HEK293 (cell line): Measurements from ENCODE around the gene ELAPOR1.

Experiments used
- CTCF ChIA-PET: fragments of 350-600 bp; formaldehyde crosslinking; extraction: SDS; loops from one replicate; lab custom pipeline; 2021; ENCODE audit warnings: antibody characterized with exemption; lab: Yijun Ruan, JAX
- POLR2A ChIA-PET: fragments of 300-600 bp; formaldehyde crosslinking; extraction: SDS; loops from one replicate; lab custom pipeline; 2020; ENCODE audit warnings: antibody characterized with exemption, inconsistent platforms; lab: Yijun Ruan, JAX
- H3K27ac ChIP-seq: fragments of 200-500 bp; sonication (Bioruptor generic); 2 replicates; pipeline ENCODE4 v1.5.1; 2014; ENCODE audit warnings: low read depth, low read length, control low read depth, inconsistent platforms; ENCODE audit errors: extremely low read depth
- H3K36me3 ChIP-seq, 2 experiments: fragments of 200-500 bp in 1 of 2; sonication (Bioruptor generic) in 1 of 2; 1 replicate in 1 of 2; 2 replicates in 1 of 2; pipeline ENCODE4 v1.5.1; 2014 to 2017; ENCODE audit warnings: inconsistent platforms in 2 of 2, low read length in 2 of 2; ENCODE audit not compliant: control insufficient read depth in 2 of 2, insufficient read depth in 1 of 2
- H3K4me1 ChIP-seq: fragments of 200-500 bp; sonication (Bioruptor generic); 2 replicates; pipeline ENCODE4 v1.5.1; 2014; ENCODE audit warnings: mild to moderate bottlenecking, low read length, inconsistent platforms; ENCODE audit not compliant: control insufficient read depth, insufficient read depth
- H3K4me3 ChIP-seq: 2 replicates; pipeline ENCODE4 v1.5.1; 2011; ENCODE audit warnings: low read depth, mild to moderate bottlenecking, control low read depth, low read length, moderate library complexity
- H3K9me3 ChIP-seq: fragments of 200-500 bp; sonication (Bioruptor generic); 2 replicates; pipeline ENCODE4 v1.5.1; 2014; ENCODE audit warnings: low read depth, low read length, inconsistent platforms; ENCODE audit not compliant: control insufficient read depth, insufficient read depth
- HOXC10 ChIP-seq: sonication (generic); formaldehyde crosslinking; IDR thresholded peaks from 2 replicates; pipeline ENCODE4 v1.8.1; 2023; ENCODE audit warnings: mild to moderate bottlenecking, missing genetic modification reagents
- HOXD13 ChIP-seq: sonication (generic); formaldehyde crosslinking; IDR thresholded peaks from 2 replicates; pipeline ENCODE4 v1.8.0; 2022; ENCODE audit warnings: missing genetic modification reagents, borderline replicate concordance
- KLF7 ChIP-seq: fragments of 450-650 bp; formaldehyde crosslinking; IDR thresholded peaks from 2 replicates; pipeline ENCODE4 v1.5.1; 2016; ENCODE audit warnings: missing biosample characterization, missing genetic modification characterization, borderline replicate concordance
- OVOL3 ChIP-seq: fragments of 450-650 bp; formaldehyde crosslinking; IDR thresholded peaks from 2 replicates; pipeline ENCODE4 v1.5.1; 2016; ENCODE audit warnings: missing biosample characterization, missing genetic modification characterization
- REPIN1 ChIP-seq: fragments of 450-650 bp; formaldehyde crosslinking; IDR thresholded peaks from 2 replicates; pipeline ENCODE4 v1.5.1; 2017; ENCODE audit warnings: missing biosample characterization, missing genetic modification characterization, low read depth
- SCRT2 ChIP-seq: fragments of 450-650 bp; formaldehyde crosslinking; IDR thresholded peaks from 2 replicates; pipeline ENCODE4 v1.5.1; 2016; ENCODE audit warnings: missing biosample characterization, missing genetic modification characterization
- SP2 ChIP-seq: fragments of 450-650 bp; formaldehyde crosslinking; IDR thresholded peaks from 2 replicates; pipeline ENCODE4 v1.5.1; 2016; ENCODE audit warnings: missing biosample characterization, missing genetic modification characterization
- ZFHX2 ChIP-seq: fragments of 450-650 bp; formaldehyde crosslinking; conservative IDR thresholded peaks from 2 replicates; pipeline ENCODE4 v1.5.1; 2016; ENCODE audit warnings: missing biosample characterization, missing genetic modification characterization
- ZFP37 ChIP-seq: fragments of 450-650 bp; formaldehyde crosslinking; IDR thresholded peaks from 2 replicates; pipeline ENCODE4 v1.5.1; 2016; ENCODE audit warnings: missing biosample characterization, missing genetic modification characterization
- ZNF114 ChIP-seq: fragments of 450-650 bp; formaldehyde crosslinking; IDR thresholded peaks from 2 replicates; pipeline ENCODE4 v1.5.0; 2017; ENCODE audit warnings: missing biosample characterization, missing genetic modification characterization
- ZNF121 ChIP-seq: fragments of 450-650 bp; formaldehyde crosslinking; IDR thresholded peaks from 2 replicates; pipeline ENCODE4 v1.5.1; 2016; ENCODE audit warnings: missing biosample characterization, missing genetic modification characterization
- ZNF184 ChIP-seq: fragments of 450-650 bp; IDR thresholded peaks from 2 replicates; pipeline ENCODE4 v1.5.1; 2018; ENCODE audit warnings: missing biosample characterization, mild to moderate bottlenecking, missing genetic modification characterization
- ZNF221 ChIP-seq: fragments of 450-650 bp; formaldehyde crosslinking; IDR thresholded peaks from 2 replicates; pipeline ENCODE4 v1.5.1; 2017; ENCODE audit warnings: missing biosample characterization, missing genetic modification characterization, borderline replicate concordance
- ZNF350 ChIP-seq: fragments of 450-650 bp; formaldehyde crosslinking; IDR thresholded peaks from 2 replicates; pipeline ENCODE4 v1.5.0; 2017; ENCODE audit warnings: missing biosample characterization, mild to moderate bottlenecking, missing genetic modification characterization
- ZNF362 ChIP-seq: fragments of 450-650 bp; formaldehyde crosslinking; IDR thresholded peaks from 2 replicates; pipeline ENCODE4 v1.5.1; 2016; ENCODE audit warnings: missing biosample characterization, missing genetic modification characterization
- ZNF394 ChIP-seq: fragments of 450-650 bp; formaldehyde crosslinking; IDR thresholded peaks from 2 replicates; pipeline ENCODE4 v1.5.1; 2016; ENCODE audit warnings: missing biosample characterization, missing genetic modification characterization, mild to moderate bottlenecking, moderate library complexity, borderline replicate concordance
- ZNF48 ChIP-seq: fragments of 450-650 bp; formaldehyde crosslinking; IDR thresholded peaks from 2 replicates; pipeline ENCODE4 v1.5.1; 2016; ENCODE audit warnings: missing biosample characterization, missing genetic modification characterization
- ZSCAN30 ChIP-seq: fragments of 450-650 bp; IDR thresholded peaks from 2 replicates; pipeline ENCODE4 v1.5.1; 2018; ENCODE audit warnings: missing biosample characterization, mild to moderate bottlenecking, missing genetic modification characterization, moderate library complexity
- TF ChIP-seq, protein P1 (sequence below): fragments of 450-650 bp; formaldehyde crosslinking; IDR thresholded peaks from 2 replicates; pipeline ENCODE4 v1.5.1; 2017; ENCODE audit warnings: missing biosample characterization, missing genetic modification characterization
- TF ChIP-seq, protein P2 (sequence below): fragments of 450-650 bp; formaldehyde crosslinking; IDR thresholded peaks from 2 replicates; pipeline ENCODE4 v1.5.1; 2017; ENCODE audit warnings: missing biosample characterization, missing genetic modification characterization
- TF ChIP-seq, protein P3 (sequence below): fragments of 450-650 bp; formaldehyde crosslinking; IDR thresholded peaks from 2 replicates; pipeline ENCODE4 v1.5.0; 2017; ENCODE audit warnings: missing biosample characterization, missing genetic modification characterization, borderline replicate concordance
- TF ChIP-seq, protein P4 (sequence below): fragments of 450-650 bp; formaldehyde crosslinking; IDR thresholded peaks from 2 replicates; pipeline ENCODE4 v1.5.1; 2017; ENCODE audit warnings: missing biosample characterization, missing genetic modification characterization

Gene ELAPOR1

DNA sequence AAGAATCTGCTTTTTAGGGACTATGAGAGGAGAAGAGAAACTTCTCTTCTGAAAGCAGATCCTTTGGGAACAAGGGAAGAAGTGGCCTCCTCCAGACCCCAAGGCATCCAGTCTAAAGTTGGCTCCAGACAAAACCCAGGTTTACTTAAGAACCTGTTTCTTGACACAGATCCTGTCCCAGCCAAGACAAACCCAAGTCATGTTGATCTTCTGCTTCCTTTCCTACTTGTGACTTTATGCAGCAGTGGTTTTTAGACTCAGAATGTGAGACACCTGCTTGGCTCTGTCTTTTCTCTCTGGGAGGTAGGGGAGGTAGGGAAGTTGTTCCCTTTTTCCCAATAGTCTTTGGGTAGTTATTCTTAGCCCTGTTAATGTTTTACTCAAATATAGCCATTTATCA is 38.3 kb downstream of the ELAPOR1 start:
- Histone ChIP-seq H3K36me3 (no peaks in the 10 kb centered on the region), H3K4me3 (no peak overlapping the region), H3K4me1 (no peaks in the 10 kb centered on the region), H3K9me3 (no peaks in the 10 kb centered on the region), H3K27ac (no peak overlapping the region)
- no peak for TF ChIP-seq ZFP37 (tag by site-specific recombination)
- no peak for TF ChIP-seq ZNF350
- TF ChIP-seq ZNF48 (tag by site-specific recombination) = no peak
- no peak for TF ChIP-seq REPIN1 (tag by site-specific recombination)
- TF ChIP-seq HOXC10 (CRISPR knock-in tag) = no peak
- TF ChIP-seq, protein P1, sequence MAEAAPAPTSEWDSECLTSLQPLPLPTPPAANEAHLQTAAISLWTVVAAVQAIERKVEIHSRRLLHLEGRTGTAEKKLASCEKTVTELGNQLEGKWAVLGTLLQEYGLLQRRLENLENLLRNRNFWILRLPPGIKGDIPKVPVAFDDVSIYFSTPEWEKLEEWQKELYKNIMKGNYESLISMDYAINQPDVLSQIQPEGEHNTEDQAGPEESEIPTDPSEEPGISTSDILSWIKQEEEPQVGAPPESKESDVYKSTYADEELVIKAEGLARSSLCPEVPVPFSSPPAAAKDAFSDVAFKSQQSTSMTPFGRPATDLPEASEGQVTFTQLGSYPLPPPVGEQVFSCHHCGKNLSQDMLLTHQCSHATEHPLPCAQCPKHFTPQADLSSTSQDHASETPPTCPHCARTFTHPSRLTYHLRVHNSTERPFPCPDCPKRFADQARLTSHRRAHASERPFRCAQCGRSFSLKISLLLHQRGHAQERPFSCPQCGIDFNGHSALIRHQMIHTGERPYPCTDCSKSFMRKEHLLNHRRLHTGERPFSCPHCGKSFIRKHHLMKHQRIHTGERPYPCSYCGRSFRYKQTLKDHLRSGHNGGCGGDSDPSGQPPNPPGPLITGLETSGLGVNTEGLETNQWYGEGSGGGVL = no peak
- TF ChIP-seq ZNF221 (tag by site-specific recombination) = no peak
- no peak for TF ChIP-seq ZNF121 (tag by site-specific recombination)
- no peak for TF ChIP-seq SP2 (tag by site-specific recombination)
- TF ChIP-seq, protein P2, sequence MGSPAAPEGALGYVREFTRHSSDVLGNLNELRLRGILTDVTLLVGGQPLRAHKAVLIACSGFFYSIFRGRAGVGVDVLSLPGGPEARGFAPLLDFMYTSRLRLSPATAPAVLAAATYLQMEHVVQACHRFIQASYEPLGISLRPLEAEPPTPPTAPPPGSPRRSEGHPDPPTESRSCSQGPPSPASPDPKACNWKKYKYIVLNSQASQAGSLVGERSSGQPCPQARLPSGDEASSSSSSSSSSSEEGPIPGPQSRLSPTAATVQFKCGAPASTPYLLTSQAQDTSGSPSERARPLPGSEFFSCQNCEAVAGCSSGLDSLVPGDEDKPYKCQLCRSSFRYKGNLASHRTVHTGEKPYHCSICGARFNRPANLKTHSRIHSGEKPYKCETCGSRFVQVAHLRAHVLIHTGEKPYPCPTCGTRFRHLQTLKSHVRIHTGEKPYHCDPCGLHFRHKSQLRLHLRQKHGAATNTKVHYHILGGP (tag by site-specific recombination) = no peak
- TF ChIP-seq SCRT2 (tag by site-specific recombination) = no peak
- TF ChIP-seq ZNF362 (tag by site-specific recombination) = no peak
- no peak for TF ChIP-seq KLF7 (tag by site-specific recombination)
- CTCF ChIA-PET = interaction anchor here (0.6 kb wide), 1 partner anchor 9 kb away, joined by 3 read pairs; no protein-coding TSS in a partner anchor
- POLR2A ChIA-PET = no interaction called here

- CTCF ChIA-PET = no interaction called here
Measured at GRCh38 chr1:109156916-109157385, 43.0 kb downstream of the ELAPOR1 start.

More at GRCh38 chr1:109156916-109157385, 43.0 kb downstream of the ELAPOR1 start:
- H3K9me3 ChIP-seq = no peaks in the 10 kb centered on the region
- no peak overlapping the region for H3K27ac ChIP-seq
- TF ChIP-seq, protein P3, sequence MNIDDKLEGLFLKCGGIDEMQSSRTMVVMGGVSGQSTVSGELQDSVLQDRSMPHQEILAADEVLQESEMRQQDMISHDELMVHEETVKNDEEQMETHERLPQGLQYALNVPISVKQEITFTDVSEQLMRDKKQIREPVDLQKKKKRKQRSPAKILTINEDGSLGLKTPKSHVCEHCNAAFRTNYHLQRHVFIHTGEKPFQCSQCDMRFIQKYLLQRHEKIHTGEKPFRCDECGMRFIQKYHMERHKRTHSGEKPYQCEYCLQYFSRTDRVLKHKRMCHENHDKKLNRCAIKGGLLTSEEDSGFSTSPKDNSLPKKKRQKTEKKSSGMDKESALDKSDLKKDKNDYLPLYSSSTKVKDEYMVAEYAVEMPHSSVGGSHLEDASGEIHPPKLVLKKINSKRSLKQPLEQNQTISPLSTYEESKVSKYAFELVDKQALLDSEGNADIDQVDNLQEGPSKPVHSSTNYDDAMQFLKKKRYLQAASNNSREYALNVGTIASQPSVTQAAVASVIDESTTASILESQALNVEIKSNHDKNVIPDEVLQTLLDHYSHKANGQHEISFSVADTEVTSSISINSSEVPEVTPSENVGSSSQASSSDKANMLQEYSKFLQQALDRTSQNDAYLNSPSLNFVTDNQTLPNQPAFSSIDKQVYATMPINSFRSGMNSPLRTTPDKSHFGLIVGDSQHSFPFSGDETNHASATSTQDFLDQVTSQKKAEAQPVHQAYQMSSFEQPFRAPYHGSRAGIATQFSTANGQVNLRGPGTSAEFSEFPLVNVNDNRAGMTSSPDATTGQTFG (tag by site-specific recombination) = no peak
- TF ChIP-seq, protein P4, sequence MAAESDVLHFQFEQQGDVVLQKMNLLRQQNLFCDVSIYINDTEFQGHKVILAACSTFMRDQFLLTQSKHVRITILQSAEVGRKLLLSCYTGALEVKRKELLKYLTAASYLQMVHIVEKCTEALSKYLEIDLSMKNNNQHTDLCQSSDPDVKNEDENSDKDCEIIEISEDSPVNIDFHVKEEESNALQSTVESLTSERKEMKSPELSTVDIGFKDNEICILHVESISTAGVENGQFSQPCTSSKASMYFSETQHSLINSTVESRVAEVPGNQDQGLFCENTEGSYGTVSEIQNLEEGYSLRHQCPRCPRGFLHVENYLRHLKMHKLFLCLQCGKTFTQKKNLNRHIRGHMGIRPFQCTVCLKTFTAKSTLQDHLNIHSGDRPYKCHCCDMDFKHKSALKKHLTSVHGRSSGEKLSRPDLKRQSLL (tag by site-specific recombination) = no peak
- TF ChIP-seq OVOL3 (tag by site-specific recombination) = no peak
- TF ChIP-seq ZFHX2 (tag by site-specific recombination) = no peak
- no peak for TF ChIP-seq HOXD13
- no peak for TF ChIP-seq ZNF394 (tag by site-specific recombination)
- no peak for TF ChIP-seq ZNF114
- no peak for TF ChIP-seq ZSCAN30 (tag by site-specific recombination)
- no peak for TF ChIP-seq ZNF184
- TF ChIP-seq, protein P2 (tag by site-specific recombination) = no peak
- TF ChIP-seq, all 188 proteins: peak for 0
- Histone ChIP-seq H3K4me1 (no peaks in the 10 kb centered on the region), H3K36me3 (no peaks in the 10 kb centered on the region), H3K4me3 (no peak overlapping the region)
- POLR2A ChIA-PET = no interaction called here
